ENCODE results near the gene NT5E.
"Not testable (repeated sequence)": the region's sequence is repeated elsewhere in the genome, so short reads cannot be mapped to it uniquely, and the experiment has no call there.

The NT5E gene

GRCh38 chr6:85524281-85524680 is 74.4 kb downstream of the NT5E start:
- H3K4me3 Mint-ChIP-seq; H3K4me1 Mint-ChIP-seq (ENCODE audit: low read depth); H3K27me3 Mint-ChIP-seq (ENCODE audit: low read depth); H3K27ac Mint-ChIP-seq; H3K9me3 Mint-ChIP-seq: not testable (repeated sequence)
- peaks cover 22% of the 10 kb centered on the region for H3K36me3 Mint-ChIP-seq (ENCODE audit: low read depth)

- no peak overlapping the region for H3K27ac Mint-ChIP-seq
- peaks cover 4% of the 10 kb centered on the region for H3K36me3 Mint-ChIP-seq (ENCODE audit: low read depth)
- H3K27me3 Mint-ChIP-seq (ENCODE audit: low read depth), result no peaks in the 10 kb centered on the region
- no peak overlapping the region for H3K4me3 Mint-ChIP-seq
- H3K4me1 Mint-ChIP-seq (ENCODE audit: low read depth), result no peaks in the 10 kb centered on the region
- H3K9me3 Mint-ChIP-seq, result no peaks in the 10 kb centered on the region
These were observed 87.2 kb downstream of the NT5E start for GRCh38 chr6:85537055-85537494.

GRCh38 chr6:85544776-85545175 is 94.9 kb downstream of the NT5E start:
- H3K27me3 Mint-ChIP-seq (ENCODE audit: low read depth), result no peaks in the 10 kb centered on the region
- peaks cover 8% of the 10 kb centered on the region for H3K36me3 Mint-ChIP-seq (ENCODE audit: low read depth)
- H3K4me1 Mint-ChIP-seq (ENCODE audit: low read depth), result no peaks in the 10 kb centered on the region
- no peak overlapping the region for H3K4me3 Mint-ChIP-seq
- no peak overlapping the region for H3K27ac Mint-ChIP-seq
- peaks cover 4% of the 10 kb centered on the region for H3K9me3 Mint-ChIP-seq

All from T-helper 1 cell treated with Interleukin-12 subunit alpha and Interleukin-12 subunit beta and Interleukin-4 antibody, amounts not matched to agents 30 μg/mL and 1 μg/mL, for 36 hours (primary cell).